ENCODE data around the gene SUV39H2. TPM values are rescaled to one million over a fixed set of nuclear protein-coding genes. Genes with fewer than 3 reads are reported as not detected.

The SUV39H2 gene
- polyA plus RNA-seq, 1 donor (not counting 4 experiments of a cell fraction or from before 2014, with no cell fraction given): 11.8 TPM

DNA sequence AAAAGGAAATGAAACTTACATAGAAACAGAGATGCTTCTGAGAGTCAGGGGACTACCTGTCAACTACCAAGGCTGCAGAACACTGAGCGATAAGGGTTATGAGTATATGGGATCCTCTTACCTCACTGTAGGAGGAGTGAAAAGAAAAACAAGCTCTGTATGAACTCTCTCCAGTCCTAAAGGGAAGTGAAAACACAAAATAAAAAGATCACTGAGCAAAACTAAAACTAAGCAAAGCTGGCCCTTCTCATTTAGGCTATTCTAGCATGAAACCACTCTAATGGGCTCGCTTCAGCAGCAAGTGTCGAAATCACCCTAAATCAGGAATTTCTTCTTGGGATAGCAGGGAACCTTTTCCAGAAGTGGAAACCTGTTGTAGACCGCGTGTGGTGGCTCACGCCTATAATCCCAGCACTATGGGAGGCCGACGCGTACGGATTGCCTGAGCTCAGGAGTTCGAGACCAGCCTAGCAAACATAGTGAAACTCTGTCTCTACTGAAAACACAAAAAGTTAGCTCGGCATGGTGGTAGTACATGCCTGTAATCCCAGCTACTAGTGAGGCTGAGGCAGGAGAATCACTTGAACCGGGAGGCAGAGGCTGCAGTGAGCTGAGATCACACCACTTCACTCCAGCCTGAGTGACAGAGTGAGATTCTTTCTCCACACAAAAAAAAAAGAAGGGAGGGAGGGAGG is 48.2 kb downstream of the SUV39H2 start:
- dilution Hi-C loops (cut with MboI; ENCODE audit: extremely low pct_ligation_motif_present, low sequenced_read_pairs): no loop called here

GRCh38 chr10:14930610-14931009 is 51.9 kb downstream of the SUV39H2 start:
- H3K9me3 ChIP-seq (ENCODE audit: control insufficient read depth, low read depth, low read length): no peaks in the 10 kb centered on the region
- no peaks in the 10 kb centered on the region for H3K79me2 ChIP-seq (ENCODE audit: control insufficient read depth, insufficient read depth, low read length)
- no peaks in the 10 kb centered on the region for H4K20me1 ChIP-seq (ENCODE audit: control insufficient read depth, extremely low read depth, insufficient read depth, low read length)
- H3K4me2 ChIP-seq (ENCODE audit: control insufficient read depth, extremely low read depth, insufficient read depth, low read depth, low read length): no peak overlapping the region
- H3K27me3 ChIP-seq (ENCODE audit: control insufficient read depth, extremely low read depth, insufficient read depth, low read length): no peaks in the 10 kb centered on the region
- no peak for TF ChIP-seq EZH2 (IDR thresholded peaks at IDR 0.05; ENCODE audit: low read length)
- no peak overlapping the region for H2AFZ ChIP-seq (ENCODE audit: control insufficient read depth, low read length)
- H3K27ac ChIP-seq (ENCODE audit: control insufficient read depth, insufficient read depth, low read length): no peak overlapping the region
- no peak overlapping the region for H3K4me3 ChIP-seq (ENCODE audit: control insufficient read depth in 2 of 3, extremely low read depth in 1 of 3, insufficient read depth in 2 of 3, low read depth in 1 of 3, low read length in 3 of 3)
- peaks cover 12 to 15% of the 10 kb centered on the region in 2 experiments for H3K36me3 ChIP-seq (ENCODE audit: control insufficient read depth in 2 of 2, extremely low read depth in 1 of 2, insufficient read depth in 2 of 2, low read length in 2 of 2)
- FAIRE-seq (no peak), DNase-seq (ENCODE audit: low read depth, low spot score) (no peak)
- H3K4me1 ChIP-seq (ENCODE audit: control insufficient read depth, extremely low read depth, insufficient read depth, low read length): no peaks in the 10 kb centered on the region
- no peaks in the 10 kb centered on the region for H3K9me1 ChIP-seq (ENCODE audit: control insufficient read depth, extremely low read depth, insufficient read depth, low read length)
- H3K9ac ChIP-seq (ENCODE audit: control insufficient read depth, extremely low read depth, insufficient read depth, low read length): no peak overlapping the region
- dilution Hi-C loops (cut with MboI; ENCODE audit: extremely low pct_ligation_motif_present, low sequenced_read_pairs): no loop called here

More for the DNA sequence above, 48.2 kb downstream of the SUV39H2 start:
- Histone ChIP-seq H3K36me3 (ENCODE audit: control insufficient read depth in 2 of 2, extremely low read depth in 1 of 2, insufficient read depth in 2 of 2, low read length in 2 of 2) (peaks cover 10 to 17% of the 10 kb centered on the region in 2 experiments), H3K9ac (ENCODE audit: control insufficient read depth, extremely low read depth, insufficient read depth, low read length) (no peak overlapping the region), H3K4me1 (ENCODE audit: control insufficient read depth, extremely low read depth, insufficient read depth, low read length) (no peaks in the 10 kb centered on the region), H3K4me2 (ENCODE audit: control insufficient read depth, extremely low read depth, insufficient read depth, low read depth, low read length) (no peak overlapping the region), H2AFZ (ENCODE audit: control insufficient read depth, low read length) (no peak overlapping the region), H4K20me1 (ENCODE audit: control insufficient read depth, extremely low read depth, insufficient read depth, low read length) (no peaks in the 10 kb centered on the region), H3K79me2 (ENCODE audit: control insufficient read depth, insufficient read depth, low read length) (no peaks in the 10 kb centered on the region), H3K27ac (ENCODE audit: control insufficient read depth, insufficient read depth, low read length) (no peak overlapping the region), H3K4me3 (ENCODE audit: control insufficient read depth in 2 of 3, extremely low read depth in 1 of 3, insufficient read depth in 2 of 3, low read depth in 1 of 3, low read length in 3 of 3) (no peak overlapping the region), H3K27me3 (ENCODE audit: control insufficient read depth, extremely low read depth, insufficient read depth, low read length) (no peaks in the 10 kb centered on the region), H3K9me1 (ENCODE audit: control insufficient read depth, extremely low read depth, insufficient read depth, low read length) (no peaks in the 10 kb centered on the region), H3K9me3 (ENCODE audit: control insufficient read depth, low read depth, low read length) (no peaks in the 10 kb centered on the region)
- FAIRE-seq (no peak), DNase-seq (ENCODE audit: low read depth, low spot score) (no peak)
- TF ChIP-seq CTCF (optimal IDR thresholded peaks at IDR 0.05 in 1 of 3, IDR thresholded peaks at IDR 0.05 in 1 of 3, conservative IDR thresholded peaks at IDR 0.05 in 1 of 3; ENCODE audit: extremely low read depth in 1 of 3, insufficient read depth in 2 of 3, low read length in 3 of 3) (no peak), EZH2 (IDR thresholded peaks at IDR 0.05; ENCODE audit: low read length) (no peak)
